COLO668 (cell line): ENCODE results near the gene ZFC3H1.

Source experiments
- DNase-seq: peaks from one replicate; lab custom pipeline; 2025; ENCODE audit not compliant: unreplicated experiment; lab: John Stamatoyannopoulos, UW

Gene ZFC3H1

DNA sequence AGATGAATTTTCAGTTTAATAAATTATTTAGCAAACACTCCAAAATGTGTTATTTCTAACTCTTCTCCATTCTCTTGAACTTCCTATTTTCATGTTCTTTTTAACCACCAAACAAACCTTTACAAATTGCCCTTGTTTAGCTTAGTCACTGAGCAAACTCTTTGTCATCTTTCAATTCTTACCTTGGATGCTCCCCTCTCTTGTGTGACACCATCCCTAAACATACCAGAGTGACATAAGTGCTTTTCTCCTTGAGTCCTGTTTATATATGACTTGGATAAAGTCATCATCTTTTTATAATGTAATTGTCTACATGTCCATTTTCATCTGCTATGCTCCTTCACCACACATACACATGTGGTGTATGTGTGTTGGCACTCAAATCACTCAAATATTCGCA, 18.8 kb upstream of the ZFC3H1 start:
- no peak for DNase-seq

- no peak for DNase-seq
Measured at GRCh38 chr12:71671816-71672215, 8.2 kb upstream of the ZFC3H1 start.

- no peak for DNase-seq
Measured at GRCh38 chr12:71671311-71671710, 7.7 kb upstream of the ZFC3H1 start.

DNA sequence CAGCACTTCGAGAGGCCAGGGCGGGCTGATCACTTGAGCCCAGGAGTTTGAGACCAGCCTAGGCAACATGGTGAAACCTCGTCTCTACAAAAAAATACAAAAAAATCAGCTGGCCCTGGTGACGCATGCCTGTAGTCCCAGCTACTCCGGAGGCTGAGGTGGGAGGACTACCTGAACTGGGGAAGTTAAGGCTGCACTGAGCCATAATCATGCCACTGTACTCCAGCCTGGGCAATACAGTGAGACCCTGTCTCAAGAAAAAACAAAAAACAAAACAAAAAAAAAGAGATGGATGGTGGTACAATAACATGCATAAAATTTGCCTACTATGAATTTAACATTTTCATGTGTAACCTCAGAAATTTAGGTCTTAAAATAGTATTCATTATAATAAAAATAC, 2.6 kb upstream of the ZFC3H1 start:
- no peak for DNase-seq

- DNase-seq: no peak
Measured at GRCh38 chr12:71665090-71665463, 1.4 kb upstream of the ZFC3H1 start.

DNA sequence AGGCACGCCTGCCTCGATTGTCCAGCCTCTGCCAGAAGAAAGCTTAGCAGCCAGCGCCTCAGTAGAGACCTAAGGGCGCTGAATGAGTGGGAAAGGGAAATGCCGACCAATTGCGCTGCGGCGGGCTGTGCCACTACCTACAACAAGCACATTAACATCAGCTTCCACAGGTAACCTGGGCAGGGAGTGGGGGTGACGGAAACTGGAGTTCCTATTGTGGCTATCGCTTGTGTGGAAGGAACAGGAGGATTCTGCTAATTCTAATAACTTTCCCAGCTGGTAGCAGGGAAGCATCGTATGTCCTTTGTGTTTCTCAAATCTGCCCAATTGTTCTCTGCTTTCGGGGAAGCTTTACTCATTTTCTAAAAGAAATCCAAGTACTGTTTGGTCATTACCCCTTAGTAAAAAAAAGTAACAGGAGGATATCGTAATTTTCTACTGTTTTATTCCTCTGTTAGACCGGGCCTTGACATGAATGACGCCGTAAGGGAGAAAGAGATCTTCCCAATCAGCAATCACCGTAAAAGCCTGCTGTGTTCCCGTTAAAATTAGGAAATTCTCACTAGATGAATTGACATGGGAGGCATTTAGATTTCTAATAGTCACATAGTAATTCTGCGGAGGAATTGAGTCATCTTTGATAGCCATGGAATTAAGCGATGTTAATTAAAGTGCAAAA, 902 bp upstream of the ZFC3H1 start:
- no peak for DNase-seq

DNA sequence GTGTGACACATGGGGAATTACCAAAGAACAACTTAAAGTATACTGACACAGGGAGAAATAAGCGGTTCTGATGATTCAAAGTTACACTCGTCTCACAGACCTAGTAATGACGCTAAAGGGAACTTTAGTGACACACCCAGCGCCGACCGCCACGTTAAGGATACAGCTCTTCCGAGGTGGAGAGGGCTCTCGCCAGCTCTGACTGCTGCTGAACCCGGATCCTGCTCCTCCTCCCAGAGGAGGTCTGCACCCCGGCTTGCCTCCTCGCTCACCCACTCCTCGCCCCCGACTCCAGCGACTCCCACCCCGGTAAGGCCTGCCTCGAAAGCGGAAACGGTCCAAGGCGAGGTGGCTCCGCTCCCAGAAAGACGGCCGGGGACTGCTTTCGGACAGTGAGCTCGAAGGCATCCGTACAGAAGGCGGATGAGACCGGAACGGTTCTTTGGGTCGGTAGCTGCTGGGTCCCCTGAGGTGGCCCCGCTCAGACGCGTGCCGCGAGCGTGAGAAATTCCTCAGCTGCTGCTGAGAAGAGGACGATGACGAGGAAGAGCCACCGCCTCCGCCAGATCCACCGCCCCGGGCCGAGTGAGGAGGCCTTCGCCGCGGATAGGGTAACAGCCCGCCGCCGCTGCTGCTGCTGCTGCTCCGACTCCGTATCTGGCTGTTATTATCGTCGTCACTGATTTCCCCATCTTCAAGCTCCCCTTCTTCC, 643 bp downstream of the ZFC3H1 start:
- peak; percentile 74 for DNase-seq

GRCh38 chr12:71661977-71662530, 1.6 kb downstream of the ZFC3H1 start:
- DNase-seq: no peak

- DNase-seq: no peak
Measured at GRCh38 chr12:71656740-71657139, 6.9 kb downstream of the ZFC3H1 start.

DNA sequence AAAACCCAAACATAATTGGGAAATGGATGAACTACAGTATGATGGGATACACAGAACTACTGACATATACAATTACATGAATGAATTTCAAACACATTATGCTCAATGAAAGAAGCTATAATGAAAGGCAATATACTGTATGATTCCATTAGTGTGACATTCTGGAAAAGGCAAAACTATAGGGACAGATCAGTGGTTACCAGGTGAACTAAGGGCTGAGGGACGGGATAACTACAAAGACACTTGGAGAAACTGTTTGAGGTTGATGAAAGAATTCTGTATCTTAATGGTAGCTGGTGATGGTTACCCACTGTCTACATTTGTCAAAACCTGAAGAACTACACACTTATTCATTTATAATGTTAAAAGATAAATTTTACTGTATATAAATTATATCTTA, 7.7 kb downstream of the ZFC3H1 start:
- no peak for DNase-seq

DNA sequence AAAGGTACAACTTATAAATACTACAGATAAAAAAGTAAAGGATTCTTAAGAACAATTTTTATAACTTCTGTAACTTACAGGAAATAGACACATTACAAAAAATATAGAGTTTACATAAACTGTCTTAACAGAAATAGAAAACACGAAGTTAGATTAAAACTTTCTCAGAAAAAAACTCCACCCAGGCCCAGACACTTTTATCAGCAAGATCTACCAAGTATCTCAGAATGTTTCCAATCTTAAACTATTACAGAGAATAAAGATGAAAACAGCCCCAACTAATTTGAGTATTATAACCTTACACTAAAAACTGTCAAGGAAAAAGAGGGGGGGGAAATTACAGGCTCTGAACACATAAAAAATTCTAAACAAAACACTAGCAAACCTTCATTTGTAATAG, 8.2 kb downstream of the ZFC3H1 start:
- no peak for DNase-seq

DNA sequence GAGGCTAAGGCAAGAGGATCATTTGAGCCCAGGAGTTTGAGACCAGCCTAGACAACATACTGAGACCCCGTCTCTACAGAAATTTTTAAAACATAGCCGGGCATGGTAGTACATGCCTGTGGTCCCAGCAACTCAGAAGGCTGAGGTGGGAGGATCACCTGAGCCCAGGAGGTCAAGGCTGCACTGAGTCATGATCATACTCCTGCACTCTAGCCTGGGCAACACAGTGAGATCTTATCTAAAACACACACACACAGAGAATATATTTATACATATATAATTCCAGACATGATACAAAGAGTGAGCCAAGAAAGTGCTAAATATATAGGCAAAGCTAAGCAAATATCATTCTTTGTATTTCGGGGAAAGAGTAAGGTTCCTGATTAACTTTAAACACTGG, 9.4 kb downstream of the ZFC3H1 start:
- DNase-seq: no peak

- DNase-seq: no peak
Measured at GRCh38 chr12:71653137-71653536, 10.5 kb downstream of the ZFC3H1 start.

DNA sequence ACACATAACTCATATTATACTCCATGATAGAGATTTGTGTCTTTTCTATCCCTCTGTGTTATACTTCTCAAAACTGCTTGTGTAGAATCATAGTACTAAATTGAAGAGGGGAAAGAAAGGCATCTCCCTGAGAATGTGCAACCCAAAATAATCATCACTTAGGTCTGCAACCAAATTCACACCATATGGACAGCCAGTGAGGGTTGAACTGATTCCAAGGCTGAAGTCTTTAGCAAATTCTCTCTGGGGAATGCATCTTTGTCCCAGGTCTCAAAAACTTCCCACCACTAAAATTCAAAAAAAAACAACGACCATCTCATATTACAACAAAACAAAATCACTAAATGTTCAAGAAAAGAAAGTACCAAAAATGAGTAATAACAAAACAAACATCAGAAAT, 11.0 kb downstream of the ZFC3H1 start:
- no peak for DNase-seq

- DNase-seq: no peak
Measured at GRCh38 chr12:71649401-71649800, 14.2 kb downstream of the ZFC3H1 start.

DNA sequence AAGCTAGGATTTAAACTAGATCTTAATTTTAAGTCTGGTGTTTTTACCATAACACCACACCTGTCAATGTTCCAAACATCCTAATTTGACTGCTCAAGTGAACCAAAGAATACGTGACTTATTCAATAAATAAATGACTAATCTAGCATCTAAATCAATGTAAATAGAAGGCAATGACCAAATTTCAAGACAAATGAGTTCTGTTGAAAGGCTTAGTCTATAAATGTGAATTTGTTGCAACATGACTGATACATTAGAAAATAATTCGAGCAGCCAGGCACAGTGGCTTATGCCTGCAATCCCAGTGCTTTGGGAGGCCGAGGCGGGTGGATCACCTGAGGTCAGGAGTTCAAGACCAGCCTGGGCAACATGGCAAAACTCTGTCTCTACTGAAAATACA, 15.1 kb downstream of the ZFC3H1 start:
- no peak for DNase-seq

GRCh38 chr12:71646512-71646911, 17.1 kb downstream of the ZFC3H1 start:
- DNase-seq: no peak

- DNase-seq: no peak
Measured at GRCh38 chr12:71645268-71645667, 18.4 kb downstream of the ZFC3H1 start.

DNA sequence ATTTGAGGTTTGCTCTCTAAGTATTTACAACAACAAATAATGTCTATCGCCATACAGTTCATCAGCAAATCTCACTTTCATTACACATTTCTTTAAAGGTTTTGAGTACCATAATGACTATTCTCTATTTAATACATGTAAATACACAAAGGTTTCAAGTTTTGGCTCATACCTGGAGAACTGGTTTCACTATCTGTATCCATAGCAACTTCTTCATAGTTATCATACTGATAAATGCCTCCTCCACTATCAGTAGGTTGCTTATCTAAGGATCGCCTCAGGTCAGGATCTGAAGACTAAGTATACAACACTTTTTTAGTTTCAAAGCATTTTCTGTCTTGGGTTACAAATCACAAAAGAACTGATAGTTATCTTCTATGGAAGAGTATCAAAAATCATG, 21.4 kb downstream of the ZFC3H1 start:
- DNase-seq: no peak

DNA sequence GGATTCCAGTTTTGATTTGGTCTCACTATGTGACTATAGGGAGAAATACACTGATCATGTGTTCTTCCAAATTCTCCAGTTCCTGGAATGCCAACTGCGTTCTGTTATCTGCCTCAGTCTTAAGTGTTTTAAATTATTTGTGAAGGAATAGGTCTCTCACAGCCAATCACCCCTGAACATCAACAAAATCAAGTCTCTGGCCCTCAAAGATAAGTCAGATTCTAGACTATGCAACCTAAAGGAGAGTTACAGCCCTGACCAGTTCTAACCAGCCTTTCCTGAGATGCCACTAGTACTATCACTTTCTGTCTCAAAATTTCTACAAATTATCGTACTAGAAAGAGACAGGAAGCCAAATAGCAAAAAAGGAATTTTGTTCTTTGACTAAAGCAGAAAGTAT, 22.3 kb downstream of the ZFC3H1 start:
- DNase-seq: no peak

DNA sequence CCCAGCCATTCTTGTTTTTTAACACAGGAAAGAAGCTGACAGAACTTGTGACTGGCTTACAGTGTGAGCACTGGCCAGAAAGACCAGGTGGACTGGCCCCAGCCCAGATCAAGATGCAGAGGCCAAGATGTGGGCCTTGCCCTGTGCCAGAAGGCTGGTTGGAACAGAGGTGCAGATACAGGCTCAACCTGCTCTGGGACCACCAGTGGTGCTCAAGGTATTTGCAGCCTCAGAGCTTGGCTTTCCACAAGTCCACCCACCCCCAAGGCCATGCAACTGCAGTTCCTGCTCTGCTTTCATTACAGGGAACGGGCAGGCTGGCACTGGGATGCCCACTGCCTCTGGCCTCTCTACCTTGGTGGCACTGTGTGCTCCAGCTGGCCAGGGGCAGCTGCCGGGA, 23.3 kb downstream of the ZFC3H1 start:
- no peak for DNase-seq

DNA sequence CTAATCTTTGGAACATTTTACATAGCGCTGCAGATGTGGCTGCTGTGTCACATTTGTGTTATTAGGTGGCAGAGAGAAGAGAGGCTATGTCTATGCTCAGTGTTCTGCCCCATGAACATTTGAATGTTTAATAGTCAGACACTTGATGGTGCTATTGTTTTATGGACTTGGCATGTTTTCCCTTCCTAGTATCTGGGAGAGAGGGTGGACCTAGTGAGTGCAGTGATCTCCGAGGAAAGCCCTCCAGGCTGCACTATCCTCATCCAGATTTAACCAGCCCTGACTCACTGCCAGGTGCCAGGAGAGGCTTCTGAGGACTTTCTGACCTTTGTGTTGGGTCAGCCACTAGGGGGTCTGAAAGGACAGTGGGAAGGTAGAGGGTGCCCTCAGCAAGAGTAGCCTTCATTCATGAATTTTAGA, 24.3 kb downstream of the ZFC3H1 start:
- DNase-seq: peak; percentile 12

DNA sequence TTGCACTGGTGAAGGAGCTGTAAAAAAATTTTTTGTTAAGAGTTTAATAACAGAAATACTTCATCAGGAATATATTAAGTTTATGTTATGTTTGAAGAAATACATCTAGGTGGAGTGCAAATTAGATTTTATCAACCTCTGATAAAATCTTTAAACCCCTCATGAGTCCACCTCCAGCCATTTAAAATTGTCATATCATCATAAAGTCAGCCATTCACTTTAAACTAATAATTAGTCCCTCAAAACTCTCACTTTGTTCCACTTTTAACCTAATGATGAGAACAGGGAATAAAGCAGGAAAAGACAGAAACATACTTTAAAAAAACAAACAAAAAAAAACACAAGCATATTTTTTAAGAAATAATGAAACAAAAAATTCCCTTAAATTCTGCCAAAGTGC, 25.1 kb downstream of the ZFC3H1 start:
- no peak for DNase-seq
